Sigmoid colon (tissue), 4 donors: Measurements from ENCODE around the gene ALG11.
"Not testable (repeated sequence)": the region's sequence is repeated elsewhere in the genome, so short reads cannot be mapped to it uniquely, and the experiment has no call there.

Experiments used
- CTCF ChIP-seq, 4 experiments: fragments of 450-650 bp in 3 of 4; fragments of 200-600 bp in 1 of 4; IDR thresholded peaks; one replicate each; pipeline ENCODE4 v1.5.1; 2016 to 2019; ENCODE audit warnings: antibody characterized with exemption in 4 of 4, mild to moderate bottlenecking in 3 of 4, moderate library complexity in 2 of 4
- POLR2A ChIP-seq, 2 donors: fragments of 450-650 bp; IDR thresholded peaks; one replicate each; pipeline ENCODE4 v1.6.1; 2016; ENCODE audit warnings: antibody characterized with exemption in 2 of 2, mild to moderate bottlenecking in 2 of 2, moderate library complexity in 2 of 2
- POLR2AphosphoS5 ChIP-seq, 4 donors: sonication (generic); formaldehyde crosslinking; IDR thresholded peaks; one replicate each; pipeline ENCODE4 v1.6.1; 2017; ENCODE audit warnings: antibody characterized with exemption in 4 of 4

GRCh38 chr13:51983292-51983691 lies 28.9 kb upstream of the ALG11 start:
- TF ChIP-seq CTCF, POLR2AphosphoS5, POLR2A (IDR thresholded peaks at IDR 0.05): not testable (repeated sequence)
